Esophagus muscularis mucosa (tissue), 4 donors: ENCODE data around the gene RAB3B. TPM values are rescaled to one million over a fixed set of nuclear protein-coding genes. Genes with fewer than 3 reads are reported as not detected.

ENCODE experiments used
- DNase-seq: peaks from one replicate; pipeline ENCODE4 v3.0.0-alpha.2; 2017; ENCODE audit errors: extremely low spot score
- H3K27ac ChIP-seq, 4 donors: fragments of 200-600 bp; sonication (generic); replicated peaks in 1 of 4; 1 replicate in 3 of 4; 2 replicates in 1 of 4; pipeline ENCODE4 v1.5.1; 2016 to 2019; ENCODE audit warnings: mild to moderate bottlenecking in 1 of 4
- H3K27me3 ChIP-seq, 4 donors: fragments of 200-600 bp; sonication (generic); one replicate each; pipeline versions ENCODE4 v1.5.1 to v1.6.0; 2016 to 2019
- H3K36me3 ChIP-seq, 4 donors: fragments of 200-600 bp; sonication (generic); one replicate each; pipeline ENCODE4 v1.5.1; 2016 to 2019
- H3K4me1 ChIP-seq, 4 donors: fragments of 200-600 bp; sonication (generic); one replicate each; pipeline ENCODE4 v1.5.1; 2016 to 2019
- H3K4me3 ChIP-seq, 4 donors: fragments of 200-600 bp; sonication (generic); 1 replicate in 2 of 4; 2 replicates in 2 of 4; pipeline ENCODE4 v1.5.1; 2016 to 2019; ENCODE audit warnings: mild to moderate bottlenecking in 4 of 4, moderate library complexity in 1 of 4
- H3K9me3 ChIP-seq, 4 donors: fragments of 200-600 bp; sonication (generic); 1 replicate in 3 of 4; 2 replicates in 1 of 4; pipeline ENCODE4 v1.5.1; 2016 to 2019
- EP300 ChIP-seq: sonication (generic); formaldehyde crosslinking; IDR thresholded peaks from one replicate; pipeline ENCODE4 v1.6.1; 2017; ENCODE audit warnings: antibody characterized with exemption
- POLR2A ChIP-seq: fragments of 450-650 bp; IDR thresholded peaks from one replicate; pipeline ENCODE4 v1.6.1; 2017; ENCODE audit warnings: antibody characterized with exemption, moderate library complexity, mild to moderate bottlenecking, low read depth
- POLR2AphosphoS5 ChIP-seq, 2 donors: sonication (generic); formaldehyde crosslinking; IDR thresholded peaks; one replicate each; pipeline ENCODE4 v1.6.1; 2017; ENCODE audit warnings: antibody characterized with exemption in 2 of 2
- WGBS: methylation state at CpG from one replicate; pipeline ENCODE4 v1.1.5; 2018; 5-methylcytosine and 5-hydroxymethylcytosine counted together
- intact Hi-C: fragments of 100-400 bp; cut with DNase I; formaldehyde crosslinking; loops from one replicate; pipeline ENCODE4 v1.15.1; 2023
- small RNA-seq, 3 donors: library from RNA; depleted of rRNA; stranded (forward); fragments of <200 nt; gene quantifications; one replicate each; pipeline ENCODE3, GENCODE V24; 2016
- total RNA-seq, 4 donors: library from RNA; depleted of rRNA; stranded (reverse); fragments of >200 nt; gene quantifications; one replicate each; pipeline versions ENCODE4 v1.1.0 to v1.2.1, GENCODE V29; 2016
- TF ChIP-seq, protein P1 (sequence below), 3 experiments: fragments of 200-600 bp in 2 of 3; fragments of 450-650 bp in 1 of 3; sonication (generic) in 2 of 3; IDR thresholded peaks; one replicate each; pipeline ENCODE4 v1.5.1; 2017 to 2019; ENCODE audit warnings: antibody characterized with exemption in 3 of 3, mild to moderate bottlenecking in 2 of 3, moderate library complexity in 1 of 3

Gene RAB3B
- total RNA-seq, 4 donors from 2014 or later = 0.42 to 1.3 (median 0.83) TPM

DNA sequence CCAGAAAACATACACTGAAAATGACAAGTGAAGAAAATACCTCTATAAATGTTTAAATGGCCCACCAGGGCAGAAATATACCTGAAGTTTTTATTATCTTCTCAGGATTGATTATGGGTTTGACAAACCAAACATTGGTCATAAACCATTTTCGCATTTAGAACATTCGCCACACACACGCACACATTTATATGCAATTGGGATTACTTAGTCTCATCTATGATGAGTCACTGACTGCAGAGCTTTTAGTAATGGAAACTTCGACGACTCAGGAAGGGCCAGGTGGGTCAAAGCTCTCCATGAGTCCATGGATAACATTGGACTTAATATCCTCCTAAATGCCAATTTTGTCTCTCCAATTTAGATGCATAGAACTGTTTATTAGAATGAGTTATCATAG lies 128.8 kb downstream of the RAB3B start:
- Histone ChIP-seq H3K9me3 (no peaks in the 10 kb centered on the region), H3K36me3 (peaks cover 0 to 3% (median 0%) of the 10 kb centered on the region in 4 donors), H3K4me1 (peaks cover 0 to 3% (median 0%) of the 10 kb centered on the region in 4 donors), H3K27me3 (no peaks in the 10 kb centered on the region), H3K27ac (no peak overlapping the region), H3K4me3 (no peak overlapping the region)
- intact Hi-C loops = no loop called here
- TF ChIP-seq EP300 (no peak), POLR2A (no peak), POLR2AphosphoS5 (IDR thresholded peaks at IDR 0.05) (no peak)
- TF ChIP-seq, protein P1, sequence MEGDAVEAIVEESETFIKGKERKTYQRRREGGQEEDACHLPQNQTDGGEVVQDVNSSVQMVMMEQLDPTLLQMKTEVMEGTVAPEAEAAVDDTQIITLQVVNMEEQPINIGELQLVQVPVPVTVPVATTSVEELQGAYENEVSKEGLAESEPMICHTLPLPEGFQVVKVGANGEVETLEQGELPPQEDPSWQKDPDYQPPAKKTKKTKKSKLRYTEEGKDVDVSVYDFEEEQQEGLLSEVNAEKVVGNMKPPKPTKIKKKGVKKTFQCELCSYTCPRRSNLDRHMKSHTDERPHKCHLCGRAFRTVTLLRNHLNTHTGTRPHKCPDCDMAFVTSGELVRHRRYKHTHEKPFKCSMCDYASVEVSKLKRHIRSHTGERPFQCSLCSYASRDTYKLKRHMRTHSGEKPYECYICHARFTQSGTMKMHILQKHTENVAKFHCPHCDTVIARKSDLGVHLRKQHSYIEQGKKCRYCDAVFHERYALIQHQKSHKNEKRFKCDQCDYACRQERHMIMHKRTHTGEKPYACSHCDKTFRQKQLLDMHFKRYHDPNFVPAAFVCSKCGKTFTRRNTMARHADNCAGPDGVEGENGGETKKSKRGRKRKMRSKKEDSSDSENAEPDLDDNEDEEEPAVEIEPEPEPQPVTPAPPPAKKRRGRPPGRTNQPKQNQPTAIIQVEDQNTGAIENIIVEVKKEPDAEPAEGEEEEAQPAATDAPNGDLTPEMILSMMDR (IDR thresholded peaks at IDR 0.05) = no peak
- DNase-seq = no peak
- 91% methylated on average over 5 of the region's 5 CpGs for WGBS

DNA sequence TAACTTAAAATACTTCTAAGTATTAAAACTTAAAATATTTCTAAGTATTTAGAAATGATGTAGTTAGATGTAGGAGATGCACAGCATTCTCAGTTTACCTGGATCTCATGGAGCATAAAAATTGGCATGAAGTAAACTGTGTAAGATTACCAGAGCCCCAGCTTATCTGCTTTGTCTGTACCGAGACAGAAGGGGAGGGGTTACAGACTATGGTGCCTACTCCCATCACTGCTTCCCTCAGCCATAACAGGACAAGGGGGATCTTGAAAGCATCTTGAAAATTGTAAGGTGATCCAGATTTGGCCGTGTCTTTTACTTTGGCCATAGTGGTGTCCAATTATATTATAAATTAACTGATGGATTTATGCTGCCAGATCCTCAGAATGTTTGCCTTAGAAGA lies 130.8 kb downstream of the RAB3B start:
- peaks cover 0 to 4% (median 2%) of the 10 kb centered on the region in 4 donors for H3K36me3 ChIP-seq
- H3K27me3 ChIP-seq = no peaks in the 10 kb centered on the region
- TF ChIP-seq EP300 = no peak
- no peak for TF ChIP-seq POLR2A
- TF ChIP-seq POLR2AphosphoS5 (IDR thresholded peaks at IDR 0.05) = no peak
- TF ChIP-seq, protein P1 (IDR thresholded peaks at IDR 0.05) = no peak
- peaks cover 0 to 3% (median 0%) of the 10 kb centered on the region in 4 donors for H3K4me1 ChIP-seq
- intact Hi-C loops = no loop called here
- WGBS = 79% methylated on average over 2 of the region's 2 CpGs
- no peak overlapping the region for H3K27ac ChIP-seq
- no peak overlapping the region for H3K4me3 ChIP-seq
- no peak for DNase-seq
- H3K9me3 ChIP-seq = no peaks in the 10 kb centered on the region

DNA sequence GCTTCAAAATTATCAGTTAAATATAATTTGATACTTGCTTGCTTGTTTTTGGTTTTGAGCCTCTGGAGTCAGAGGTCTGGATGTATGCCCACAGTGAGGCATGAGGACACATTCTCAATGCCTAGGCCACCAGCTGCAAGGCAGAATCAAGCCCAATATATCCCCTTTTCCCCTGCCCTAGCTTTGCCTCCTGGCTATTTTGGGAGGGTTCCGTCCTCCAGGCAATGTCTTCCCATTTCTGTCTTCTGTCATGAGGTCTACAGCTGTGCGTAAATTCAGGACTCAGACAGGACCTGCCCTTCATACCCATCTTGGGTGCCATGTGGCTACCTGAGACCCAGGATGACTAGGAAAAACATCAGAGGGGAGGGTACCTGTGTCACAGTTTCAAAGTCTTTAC lies 131.2 kb downstream of the RAB3B start:
- DNase-seq = no peak
- H3K4me3 ChIP-seq = no peak overlapping the region
- no peak overlapping the region for H3K27ac ChIP-seq
- H3K27me3 ChIP-seq = no peaks in the 10 kb centered on the region
- no peaks in the 10 kb centered on the region for H3K9me3 ChIP-seq
- peaks cover 0 to 3% (median 0%) of the 10 kb centered on the region in 4 donors for H3K4me1 ChIP-seq
- TF ChIP-seq EP300 (no peak), POLR2A (no peak), POLR2AphosphoS5 (IDR thresholded peaks at IDR 0.05) (no peak)
- TF ChIP-seq, protein P1 (IDR thresholded peaks at IDR 0.05) = no peak
- 100% methylated on average over 2 of the region's 2 CpGs for WGBS
- intact Hi-C loops = no loop called here
- peaks cover 0 to 8% (median 2%) of the 10 kb centered on the region in 4 donors for H3K36me3 ChIP-seq

DNA sequence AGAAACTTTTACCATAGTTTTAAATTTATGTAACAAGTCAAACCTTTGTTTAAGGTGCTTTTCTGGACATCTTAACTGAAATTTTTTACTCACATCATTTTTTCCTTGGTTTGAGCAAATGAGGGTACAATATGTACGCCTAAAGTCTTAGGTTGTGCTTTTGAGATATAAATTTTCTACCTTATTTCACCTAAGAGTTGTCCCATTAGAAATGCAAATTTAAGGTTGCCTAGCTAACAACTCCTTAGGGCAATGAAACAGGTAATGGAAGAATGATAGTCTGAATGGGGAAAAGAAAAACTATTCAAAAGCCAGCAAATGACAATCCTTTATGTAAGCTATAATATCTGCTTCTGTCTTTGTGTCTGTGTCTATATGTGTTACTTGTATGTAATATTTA lies 131.6 kb downstream of the RAB3B start:
- WGBS = 85% methylated on average over 1 of the region's 1 CpG
- no peak for TF ChIP-seq POLR2A
- TF ChIP-seq, protein P1 (IDR thresholded peaks at IDR 0.05) = no peak
- TF ChIP-seq EP300 = no peak
- no peak for TF ChIP-seq POLR2AphosphoS5 (IDR thresholded peaks at IDR 0.05)
- no peak overlapping the region for H3K4me3 ChIP-seq
- intact Hi-C loops = no loop called here
- DNase-seq = no peak
- H3K27me3 ChIP-seq = no peaks in the 10 kb centered on the region
- no peak overlapping the region for H3K27ac ChIP-seq
- peaks cover 0 to 3% (median 0%) of the 10 kb centered on the region in 4 donors for H3K4me1 ChIP-seq
- no peaks in the 10 kb centered on the region for H3K9me3 ChIP-seq
- H3K36me3 ChIP-seq = peaks cover 0 to 13% (median 4%) of the 10 kb centered on the region in 4 donors

Small RNAs within 50 kb of the gene (small RNA-seq; reads per million reads assigned to genes)
- 0 reads per million in 3 donors for gene RN7SL290P
- gene RNA5SP48 = 0 to 0.25 (median 0.19) reads per million in 3 donors

Other genes with a start within 250 kb of the RAB3B start
- gene NRDC, start 112.0 kb downstream of the RAB3B start, total RNA-seq = 10 to 100 TPM; 53.3 to 61.5 (median 57.9) TPM
- gene KTI12, start 43.1 kb upstream of the RAB3B start, total RNA-seq = 10 to 100 TPM in 1 of 4 donors, 1 to 10 TPM in 3; 6.6 to 11.1 (median 8.8) TPM
- gene TXNDC12, start 64.5 kb upstream of the RAB3B start, total RNA-seq = 10 to 100 TPM; 13.7 to 25.8 (median 15.8) TPM
- 10 to 100 TPM; 22.6 to 48.5 (median 30.2) TPM for gene BTF3L4, start 65.6 kb upstream of the RAB3B start, total RNA-seq
- 10 to 100 TPM; 38.1 to 54.8 (median 40.9) TPM for gene ZFYVE9, start 151.4 kb upstream of the RAB3B start, total RNA-seq